HG02981 (cell line): Measurements from ENCODE around the gene CPZ.
"Not testable (repeated sequence)": the region's sequence is repeated elsewhere in the genome, so short reads cannot be mapped to it uniquely, and the experiment has no call there.

Source experiments
- ATAC-seq: cut with Tn5 transposase; IDR thresholded peaks from one replicate; pipeline ENCODE4 v1.9.1; 2021; ENCODE audit warnings: mild to moderate bottlenecking, moderate library complexity; ENCODE audit not compliant: unreplicated experiment

The CPZ gene

GRCh38 chr4:8648816-8649630 lies 56.5 kb downstream of the CPZ start:
- no peak for ATAC-seq

DNA sequence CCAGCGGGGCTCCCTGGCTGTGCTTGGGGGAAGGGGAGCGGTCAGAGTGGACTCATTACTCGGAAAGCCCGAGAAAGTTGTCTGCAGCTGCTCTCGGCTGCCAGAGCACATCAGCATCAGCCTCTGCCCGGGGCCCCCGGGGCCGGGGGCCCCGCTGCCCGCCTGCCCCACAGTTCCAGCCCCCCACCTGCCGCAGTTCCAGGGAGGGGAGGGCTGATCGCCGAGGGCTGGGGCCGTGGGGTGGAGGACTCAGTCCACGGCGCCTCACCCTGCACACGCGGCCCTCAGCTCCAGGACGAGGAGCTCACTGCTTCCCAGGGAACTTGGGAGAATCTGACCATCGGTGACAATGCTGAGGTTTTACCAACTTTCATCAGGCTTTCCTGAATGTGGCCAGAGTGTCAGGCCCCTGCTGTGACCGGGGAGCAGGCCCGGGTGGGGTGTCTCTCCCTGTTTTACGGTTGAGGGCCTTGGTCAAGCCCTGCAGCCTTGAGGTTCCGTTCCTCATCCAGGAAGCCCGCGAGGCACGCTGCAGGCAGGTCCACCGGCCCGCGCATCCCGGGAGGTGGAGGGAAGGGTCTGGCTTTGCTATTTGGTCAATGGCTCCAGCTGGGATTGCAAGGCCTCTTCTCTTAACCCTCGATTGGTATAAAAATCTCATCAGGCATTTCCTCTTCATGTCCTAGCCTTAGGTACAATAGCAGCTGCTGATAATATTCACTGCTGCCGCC lies 57.2 kb downstream of the CPZ start:
- no peak for ATAC-seq

- ATAC-seq = no peak
Measured at GRCh38 chr4:8651661-8652180, 59.2 kb downstream of the CPZ start.

- ATAC-seq = no peak
Measured at GRCh38 chr4:8652181-8653078, 59.9 kb downstream of the CPZ start.

- ATAC-seq = no peak
Measured at GRCh38 chr4:8653326-8654000, 60.9 kb downstream of the CPZ start.

DNA sequence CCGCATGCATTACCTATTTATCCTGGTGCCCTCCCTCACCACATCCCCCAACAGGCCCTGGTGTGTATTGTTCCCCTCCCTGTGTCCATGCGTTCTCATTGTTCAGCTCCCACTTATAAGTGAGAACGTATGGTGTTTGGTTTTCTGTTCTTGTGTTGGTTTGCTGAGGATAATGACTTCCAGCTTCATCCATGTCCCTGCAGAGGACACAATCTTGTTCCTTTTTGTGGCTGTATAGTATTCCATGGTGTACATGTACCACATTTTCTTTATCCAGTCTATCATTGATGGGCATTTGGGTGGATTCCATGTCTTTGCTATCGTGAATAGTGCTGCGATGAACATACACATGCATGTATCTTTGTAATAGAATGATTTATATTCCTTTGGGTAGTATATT lies 61.6 kb downstream of the CPZ start:
- ATAC-seq = not testable (repeated sequence)

DNA sequence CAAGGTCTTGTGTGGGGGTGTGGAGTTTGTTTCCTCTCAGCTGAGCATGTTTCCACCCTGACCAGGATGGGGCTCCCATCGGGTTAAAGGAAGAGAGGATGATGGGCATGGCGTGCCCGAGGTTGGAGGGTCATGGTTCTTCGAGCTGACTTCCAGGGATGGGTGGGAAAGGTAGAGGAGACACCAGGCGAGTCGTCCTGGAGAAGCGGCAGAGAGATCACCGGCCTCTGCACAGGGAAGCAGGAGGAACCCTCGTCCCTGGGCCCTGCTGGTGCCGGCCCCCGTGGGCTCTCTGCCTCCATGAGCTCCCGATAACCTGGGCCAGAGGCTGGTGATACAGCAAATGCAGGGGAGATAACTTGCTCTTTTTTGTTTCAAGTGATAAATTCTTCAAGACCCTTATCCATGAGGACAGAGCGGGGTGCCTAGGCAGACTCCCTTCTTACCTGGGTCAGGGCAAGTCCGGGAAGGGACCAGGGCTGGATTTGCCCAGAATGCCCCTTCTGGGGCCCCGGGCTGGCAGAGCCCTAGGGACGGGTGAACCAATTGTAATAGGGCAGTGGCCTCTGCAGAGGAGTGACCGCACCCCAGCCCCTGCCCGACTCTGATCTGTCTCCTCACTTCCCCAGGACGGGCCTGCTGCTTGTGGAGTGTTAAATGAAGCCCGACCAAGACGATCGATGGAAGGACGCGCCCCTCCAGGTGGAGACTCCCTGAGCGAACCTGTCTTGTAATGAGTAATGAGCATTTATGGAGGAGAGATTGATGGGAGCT lies 63.0 kb downstream of the CPZ start:
- no peak for ATAC-seq

DNA sequence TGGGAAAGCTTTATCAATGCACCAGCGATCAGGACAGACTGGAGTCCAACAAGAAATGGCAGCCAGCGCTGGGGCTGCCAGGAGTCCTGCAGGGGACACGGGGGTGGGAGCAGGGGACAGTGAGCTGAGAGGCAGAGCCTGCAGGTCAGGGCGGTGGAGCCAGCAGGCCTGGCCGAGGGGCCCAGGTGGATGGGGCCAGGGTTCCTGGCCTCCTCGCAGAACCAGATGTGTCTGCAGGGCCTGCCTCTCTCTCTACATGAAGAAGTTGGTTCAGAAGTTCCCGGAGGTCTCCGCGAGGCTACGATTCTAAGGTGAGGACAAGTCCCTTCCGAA lies 63.6 kb downstream of the CPZ start:
- no peak for ATAC-seq

DNA sequence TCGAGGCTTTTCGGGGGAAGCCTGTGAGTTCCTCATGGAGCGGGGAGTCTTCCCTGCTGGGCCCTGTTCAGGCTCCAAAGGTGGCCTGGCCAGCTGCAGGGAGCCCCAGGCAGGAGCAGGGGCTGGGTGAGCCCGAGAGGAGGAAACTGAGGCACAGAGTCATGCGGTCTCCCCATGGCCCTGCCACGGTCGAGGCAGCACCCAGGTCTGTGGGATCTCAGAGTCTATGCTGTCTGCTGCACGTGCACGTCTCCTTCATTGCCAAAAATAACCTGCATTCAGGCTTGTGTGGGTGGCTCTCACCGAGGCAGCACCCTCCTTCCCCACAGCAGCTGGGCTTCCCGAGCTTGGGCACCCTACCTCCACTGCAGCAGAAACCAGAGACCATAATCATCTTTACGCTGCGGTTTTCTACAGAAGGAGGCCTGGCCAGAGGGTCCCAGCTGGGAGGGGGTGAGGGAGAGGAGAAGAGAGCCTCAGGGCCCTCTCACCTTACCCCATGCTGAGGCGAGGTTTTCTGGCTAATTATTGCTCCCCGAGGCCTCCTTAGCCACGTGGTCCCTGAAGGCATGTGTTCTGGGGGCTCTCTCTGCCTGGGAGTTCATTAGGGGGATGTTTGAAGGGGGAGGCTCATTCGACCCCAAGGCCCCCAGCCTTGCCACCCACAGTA lies 64.3 kb downstream of the CPZ start:
- no peak for ATAC-seq

- ATAC-seq = no peak
Measured at GRCh38 chr4:8657381-8658088, 65.0 kb downstream of the CPZ start.

- ATAC-seq = no peak
Measured at GRCh38 chr4:8662776-8663175, 70.2 kb downstream of the CPZ start.

GRCh38 chr4:8664031-8664805 lies 71.7 kb downstream of the CPZ start:
- no peak for ATAC-seq

GRCh38 chr4:8664976-8665375 lies 72.4 kb downstream of the CPZ start:
- ATAC-seq = no peak

GRCh38 chr4:8665406-8666360 lies 73.1 kb downstream of the CPZ start:
- ATAC-seq = no peak

- no peak for ATAC-seq
Measured at GRCh38 chr4:8666581-8666980, 74.0 kb downstream of the CPZ start.
